Panc1 (cell line): ENCODE data around the gene APBB2. TPM values are rescaled to one million over a fixed set of nuclear protein-coding genes. Genes with fewer than 3 reads are reported as not detected.

Experiments
- ATAC-seq: fragments of 200-7000 bp; cut with Tn5 transposase; 2 replicates; pipeline ENCODE4 v1.9.1; 2020; ENCODE audit warnings: mild to moderate bottlenecking, moderate library complexity
- BruUV-seq: library from RNA; stranded (reverse); fragments of 400-500 nt; replicated peaks from 2 replicates; lab custom pipeline; 2021; lab: Mats Ljungman, UMichigan
- CTCF ChIA-PET: fragments of 300-600 bp; sonication (Branson Sonifier 250); formaldehyde crosslinking; loops from one replicate; lab custom pipeline; 2022; ENCODE audit warnings: antibody characterized with exemption; lab: Charles Lee
- POLR2A ChIA-PET: fragments of 300-600 bp; sonication (Branson Sonifier 250); formaldehyde crosslinking; loops from one replicate; lab custom pipeline; 2022; ENCODE audit warnings: antibody characterized with exemption; lab: Charles Lee
- DNase-seq: peaks from one replicate; pipeline ENCODE4 v3.0.0-alpha.2; 2010; ENCODE audit warnings: low read depth, low spot score
- H3K27ac ChIP-seq: 2 replicates; pipeline ENCODE4 v1.5.1; 2011; ENCODE audit warnings: mild to moderate bottlenecking, low read length, inconsistent platforms
- H3K27me3 ChIP-seq: fragments of 200-500 bp; sonication (Bioruptor generic); 2 replicates; pipeline ENCODE4 v1.6.0; 2014; ENCODE audit warnings: low read length, inconsistent platforms; ENCODE audit not compliant: control insufficient read depth, insufficient read depth
- H3K36me3 ChIP-seq: fragments of 200-500 bp; sonication (Bioruptor generic); 2 replicates; pipeline ENCODE4 v1.5.1; 2014; ENCODE audit warnings: inconsistent platforms, mild to moderate bottlenecking, low read length, moderate library complexity; ENCODE audit not compliant: control insufficient read depth, insufficient read depth
- H3K4me1 ChIP-seq: 2 replicates; pipeline ENCODE4 v1.5.1; 2011; ENCODE audit warnings: inconsistent platforms, mild to moderate bottlenecking, low read length, moderate library complexity; ENCODE audit not compliant: control insufficient read depth, insufficient read depth
- H3K4me3 ChIP-seq, 2 experiments: 2 replicates each; pipeline ENCODE4 v1.5.1; 2011 to 2012; ENCODE audit warnings: low read depth in 2 of 2, low read length in 2 of 2, mild to moderate bottlenecking in 2 of 2, inconsistent platforms in 1 of 2, moderate library complexity in 1 of 2
- H3K9me3 ChIP-seq: fragments of 200-500 bp; sonication (Bioruptor generic); 2 replicates; pipeline ENCODE4 v1.5.1; 2014; ENCODE audit warnings: low read depth, mild to moderate bottlenecking, inconsistent platforms, low read length, moderate library complexity; ENCODE audit not compliant: control insufficient read depth, insufficient read depth
- POLR2AphosphoS5 ChIP-seq: IDR thresholded peaks from 2 replicates; pipeline ENCODE4 v1.6.1; 2012; ENCODE audit warnings: mild to moderate bottlenecking, low read depth, low read length, moderate library complexity
- REST ChIP-seq, 2 experiments: IDR thresholded peaks; 2 replicates each; pipeline ENCODE4 v1.6.1; 2011 to 2012; ENCODE audit warnings: low read depth in 2 of 2, control low read depth in 1 of 2, low read length in 1 of 2, mild to moderate bottlenecking in 1 of 2, moderate library complexity in 1 of 2; ENCODE audit not compliant: insufficient read depth in 1 of 2
- SIN3A ChIP-seq: IDR thresholded peaks from 2 replicates; pipeline ENCODE4 v1.6.1; 2012; ENCODE audit warnings: low read depth, mild to moderate bottlenecking, low read length, moderate library complexity, borderline replicate concordance; ENCODE audit not compliant: insufficient read depth
- TCF7L2 ChIP-seq: IDR thresholded peaks from 2 replicates; pipeline ENCODE4 v1.6.1; 2011; ENCODE audit warnings: mild to moderate bottlenecking, low read depth, low read length, inconsistent platforms
- in situ Hi-C: cut with HindIII; loops from 2 replicates; pipeline ENCODE4 v1.10.0; 2016; ENCODE audit warnings: low sequenced_read_pairs, low pct_unique_long_range_greater_than_20kb
- intact Hi-C: fragments of 100-400 bp; cut with micrococcal nuclease; formaldehyde crosslinking; loops from one replicate; pipeline ENCODE4 v1.10.0; 2022; ENCODE audit not compliant: unreplicated experiment
- total RNA-seq: library from RNA; stranded (reverse); gene quantifications from one replicate; pipeline ENCODE4 v1.2.1, GENCODE V29; 2021; ENCODE audit not compliant: unreplicated experiment
- TF ChIP-seq, protein P1 (sequence below): fragments of 450-650 bp; IDR thresholded peaks from 2 replicates; pipeline ENCODE4 v1.5.1; 2017; ENCODE audit warnings: mild to moderate bottlenecking

Gene APBB2
- total RNA-seq, 1 experiment from 2014 or later: 27.1 TPM

DNA sequence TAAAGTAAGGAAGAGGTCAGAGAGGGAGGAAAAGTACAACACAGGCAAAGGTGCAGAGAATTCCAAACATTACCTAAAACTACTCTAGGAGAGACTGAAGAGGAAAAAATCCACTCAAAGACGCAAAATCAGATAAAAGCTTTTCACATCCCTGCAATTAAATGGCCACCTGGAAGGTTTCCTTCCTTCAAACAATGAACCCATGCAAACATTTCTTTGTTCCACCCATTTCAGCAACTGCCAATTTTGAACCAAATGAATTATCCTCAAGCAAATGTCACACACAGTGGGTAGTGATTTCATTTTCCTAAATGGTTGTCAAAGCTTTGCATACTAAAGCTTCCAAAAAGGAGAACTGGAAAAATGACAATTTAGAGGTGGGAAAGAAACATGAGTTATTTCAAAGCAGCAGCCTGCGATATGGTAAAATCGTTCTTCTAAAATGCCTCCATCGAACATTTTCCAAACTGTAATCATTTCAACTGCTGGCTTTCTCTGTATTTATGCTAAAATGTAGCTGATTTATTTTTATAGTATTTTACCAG, 45.0 kb downstream of the APBB2 start:
- Histone ChIP-seq H3K4me3 (no peak overlapping the region), H3K4me1 (peaks cover 4% of the 10 kb centered on the region), H3K36me3 (no peaks in the 10 kb centered on the region), H3K27me3 (no peaks in the 10 kb centered on the region), H3K9me3 (no peaks in the 10 kb centered on the region), H3K27ac (no peak overlapping the region)
- intact Hi-C loops (no loop called here), in situ Hi-C loops (no loop called here)
- no peak for ATAC-seq
- TF ChIP-seq, protein P1, sequence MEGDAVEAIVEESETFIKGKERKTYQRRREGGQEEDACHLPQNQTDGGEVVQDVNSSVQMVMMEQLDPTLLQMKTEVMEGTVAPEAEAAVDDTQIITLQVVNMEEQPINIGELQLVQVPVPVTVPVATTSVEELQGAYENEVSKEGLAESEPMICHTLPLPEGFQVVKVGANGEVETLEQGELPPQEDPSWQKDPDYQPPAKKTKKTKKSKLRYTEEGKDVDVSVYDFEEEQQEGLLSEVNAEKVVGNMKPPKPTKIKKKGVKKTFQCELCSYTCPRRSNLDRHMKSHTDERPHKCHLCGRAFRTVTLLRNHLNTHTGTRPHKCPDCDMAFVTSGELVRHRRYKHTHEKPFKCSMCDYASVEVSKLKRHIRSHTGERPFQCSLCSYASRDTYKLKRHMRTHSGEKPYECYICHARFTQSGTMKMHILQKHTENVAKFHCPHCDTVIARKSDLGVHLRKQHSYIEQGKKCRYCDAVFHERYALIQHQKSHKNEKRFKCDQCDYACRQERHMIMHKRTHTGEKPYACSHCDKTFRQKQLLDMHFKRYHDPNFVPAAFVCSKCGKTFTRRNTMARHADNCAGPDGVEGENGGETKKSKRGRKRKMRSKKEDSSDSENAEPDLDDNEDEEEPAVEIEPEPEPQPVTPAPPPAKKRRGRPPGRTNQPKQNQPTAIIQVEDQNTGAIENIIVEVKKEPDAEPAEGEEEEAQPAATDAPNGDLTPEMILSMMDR: no peak
- TF ChIP-seq REST (IDR thresholded peaks at IDR 0.05; ENCODE audit: insufficient read depth in 1 of 2, low read depth in 2 of 2, low read length in 1 of 2) (no peak), SIN3A (no peak), TCF7L2 (no peak), POLR2AphosphoS5 (no peak)
- DNase-seq: no peak
- BruUV-seq: no TSS peak
- CTCF ChIA-PET: no interaction called here
- POLR2A ChIA-PET: no interaction called here

DNA sequence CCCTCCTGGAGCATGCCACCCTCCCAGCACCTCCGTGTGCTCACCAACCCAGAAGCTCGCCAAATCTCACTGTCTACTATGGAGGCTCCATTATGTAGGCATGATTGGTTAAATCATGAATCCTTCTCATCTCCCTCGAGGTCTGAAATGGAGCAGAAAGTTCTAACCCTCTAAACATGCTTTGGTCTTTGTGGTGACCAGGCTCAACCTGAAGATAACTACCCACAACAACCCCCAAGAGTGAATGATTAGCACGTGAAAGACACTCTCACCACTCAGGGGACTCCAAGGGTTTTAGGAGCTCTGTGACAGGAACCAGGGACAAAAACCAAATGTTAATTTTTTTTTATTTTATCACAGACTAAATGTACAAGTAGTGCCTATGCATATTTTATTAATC, 47.2 kb downstream of the APBB2 start:
- H3K27ac ChIP-seq: no peak overlapping the region
- ATAC-seq (no peak), DNase-seq (no peak)
- H3K36me3 ChIP-seq: no peaks in the 10 kb centered on the region
- CTCF ChIA-PET: no interaction called here
- POLR2A ChIA-PET: no interaction called here
- H3K27me3 ChIP-seq: no peaks in the 10 kb centered on the region
- TF ChIP-seq POLR2AphosphoS5 (no peak), REST (IDR thresholded peaks at IDR 0.05; ENCODE audit: insufficient read depth in 1 of 2, low read depth in 2 of 2, low read length in 1 of 2) (no peak)
- TF ChIP-seq, protein P1: no peak
- H3K4me3 ChIP-seq: no peak overlapping the region
- in situ Hi-C loops: no loop called here
- H3K9me3 ChIP-seq: no peaks in the 10 kb centered on the region
- peaks cover 4% of the 10 kb centered on the region for H3K4me1 ChIP-seq
- no TSS peak for BruUV-seq
- intact Hi-C loops: no loop called here
